Amniotic stem cell (primary cell): Measurements from ENCODE around the gene ZNF485.
"Not testable (repeated sequence)": the region's sequence is repeated elsewhere in the genome, so short reads cannot be mapped to it uniquely, and the experiment has no call there.

ENCODE experiments used
- DNase-seq: peaks from one replicate; lab custom pipeline; 2025; lab: John Stamatoyannopoulos, UW

Gene ZNF485

GRCh38 chr10:43605850-43606322, 352 bp upstream of the ZNF485 start:
- DNase-seq, result no peak

- no peak for DNase-seq
These were observed 948 bp downstream of the ZNF485 start for GRCh38 chr10:43607199-43607573.

- DNase-seq, result no peak
These were observed 4.4 kb downstream of the ZNF485 start for GRCh38 chr10:43610636-43611035.

- no peak for DNase-seq
These were observed 10.6 kb downstream of the ZNF485 start for GRCh38 chr10:43616697-43617370.

GRCh38 chr10:43619368-43619767, 13.1 kb downstream of the ZNF485 start:
- no peak for DNase-seq

- DNase-seq, result no peak
These were observed 15.8 kb downstream of the ZNF485 start for GRCh38 chr10:43622038-43622437.

DNA sequence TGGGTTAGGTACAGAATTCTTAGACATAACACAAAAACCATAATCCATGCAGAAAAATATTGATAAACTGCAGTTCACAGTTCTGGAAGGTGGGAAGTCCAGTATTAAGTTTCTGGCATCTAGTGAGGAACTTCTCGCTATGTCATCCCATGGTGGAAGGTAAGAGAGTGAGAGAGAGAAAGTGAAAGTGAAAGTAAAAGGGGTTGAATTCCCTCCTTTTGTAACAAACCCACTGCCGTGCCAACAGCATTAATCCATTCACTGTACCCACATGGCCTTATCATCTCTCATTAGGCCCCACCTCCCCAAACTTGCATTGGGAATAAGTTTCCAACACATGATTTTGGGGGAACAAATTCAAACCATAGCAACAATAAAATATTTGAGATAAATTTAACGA, 17.1 kb downstream of the ZNF485 start:
- no peak for DNase-seq

DNA sequence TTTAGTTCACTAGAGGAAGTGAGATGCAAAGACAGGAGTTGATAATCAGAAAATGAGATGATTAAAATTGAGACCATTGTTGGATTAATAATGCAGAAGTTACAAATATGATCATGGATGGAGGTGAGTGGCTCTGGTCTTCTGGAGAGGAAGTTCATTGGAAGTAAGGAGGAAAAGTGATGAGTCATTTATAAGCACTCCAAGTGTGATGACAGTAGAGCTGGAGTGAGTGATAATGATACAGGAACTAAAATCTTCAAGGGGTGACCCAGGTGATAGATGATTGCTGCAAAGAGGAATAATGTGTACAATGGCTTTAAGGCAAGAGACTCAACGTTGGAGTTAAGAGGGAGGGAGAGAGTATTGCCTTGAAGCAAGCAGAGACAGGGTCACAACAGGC, 21.7 kb downstream of the ZNF485 start:
- no peak for DNase-seq

DNA sequence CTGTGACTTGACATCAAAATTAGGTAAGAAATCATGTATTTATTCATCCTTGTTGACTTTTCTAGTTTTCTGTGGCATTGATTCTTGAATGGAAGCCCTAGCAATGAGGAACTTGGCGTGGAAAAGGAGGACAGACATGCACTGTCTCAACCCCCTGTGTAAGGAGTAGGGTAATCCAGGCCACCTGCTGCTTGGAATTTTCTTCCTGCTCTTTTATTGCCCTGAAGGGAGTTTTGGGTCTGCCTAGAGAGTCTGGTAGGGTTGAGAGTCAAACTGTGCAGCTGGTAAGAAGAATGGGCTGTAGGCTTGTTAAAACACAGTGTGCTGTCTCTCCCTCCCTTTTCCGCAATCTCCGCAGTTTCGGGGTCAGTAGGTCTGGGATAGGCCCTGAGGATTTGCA, 22.7 kb downstream of the ZNF485 start:
- DNase-seq, result no peak

DNA sequence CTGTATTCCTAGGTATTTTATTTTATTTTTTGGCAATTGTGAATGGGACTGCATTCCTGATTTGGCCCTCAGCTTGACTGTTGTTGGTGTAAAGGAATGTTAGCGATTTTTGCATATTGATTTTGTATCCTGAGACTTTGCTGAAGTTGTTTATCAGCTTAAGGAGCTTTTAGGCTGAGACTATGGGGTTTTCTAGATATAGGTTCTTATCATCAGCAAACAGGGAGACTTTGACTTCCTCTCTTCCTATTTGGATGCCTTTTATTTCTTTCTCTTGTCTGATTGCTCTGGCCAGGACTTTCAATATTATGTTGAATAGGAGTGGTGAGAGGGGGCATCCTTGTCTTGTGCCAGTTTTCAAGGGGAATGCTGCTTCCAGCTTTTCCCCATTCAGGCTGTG, 29.6 kb downstream of the ZNF485 start:
- not testable (repeated sequence) for DNase-seq

DNA sequence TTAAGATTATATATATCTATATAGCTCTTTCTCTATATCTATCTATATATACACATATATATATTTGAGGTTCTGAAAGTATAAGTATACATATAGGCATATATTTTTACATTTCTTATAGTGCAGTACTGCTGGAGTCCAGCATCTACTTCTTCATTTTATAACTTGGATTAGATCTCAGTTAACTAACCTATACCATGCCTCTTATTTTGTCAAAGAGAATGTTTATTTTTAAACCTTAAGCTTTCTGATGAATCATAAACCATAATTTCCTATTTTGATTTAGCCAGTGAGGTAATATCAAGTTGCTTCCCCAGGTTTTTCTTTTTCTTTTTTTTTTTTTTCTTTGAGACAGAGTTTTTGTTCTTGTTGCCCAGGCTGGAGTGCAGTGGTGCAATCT, 34.4 kb downstream of the ZNF485 start:
- no peak for DNase-seq

DNA sequence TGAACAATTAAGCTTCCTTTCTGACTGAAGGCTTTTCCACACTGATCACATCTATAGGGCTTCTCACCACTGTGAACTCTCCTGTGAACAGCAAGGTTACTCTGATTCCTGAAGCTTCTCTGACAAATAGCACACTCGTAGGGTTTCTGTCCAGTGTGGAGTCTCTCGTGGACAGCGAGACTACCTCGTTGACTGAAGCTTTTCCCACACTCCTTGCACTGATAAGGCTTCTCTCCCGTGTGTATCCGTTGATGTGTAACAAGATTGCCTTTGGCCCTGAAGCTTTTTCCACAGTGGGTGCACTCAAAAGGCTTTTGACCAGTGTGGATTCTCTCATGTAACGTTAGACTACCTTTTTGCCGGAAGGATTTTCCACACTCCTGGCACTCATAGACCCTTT, 38.0 kb downstream of the ZNF485 start:
- DNase-seq, result no peak

DNA sequence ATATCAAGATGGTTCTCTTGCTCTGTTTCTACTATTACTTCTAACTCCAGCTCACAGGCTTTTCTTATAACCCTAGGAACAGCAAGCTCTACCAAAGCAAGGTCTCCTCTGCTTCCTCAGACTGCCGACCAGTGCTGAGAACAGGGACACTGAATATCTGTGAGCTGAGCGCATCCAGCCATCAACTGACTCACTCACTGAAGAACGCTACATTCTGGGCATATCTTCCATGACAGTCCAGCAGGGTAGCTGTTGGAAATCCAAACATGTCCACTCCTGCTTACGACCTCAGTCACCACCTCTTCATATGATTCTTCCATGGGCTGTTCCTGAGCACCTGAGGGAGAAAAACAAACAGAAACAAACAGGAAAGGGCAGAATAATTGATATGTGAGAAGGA, 39.6 kb downstream of the ZNF485 start:
- DNase-seq, result no peak

GRCh38 chr10:43647576-43647975, 41.3 kb downstream of the ZNF485 start:
- DNase-seq, result no peak

- DNase-seq, result no peak
These were observed 41.8 kb downstream of the ZNF485 start for GRCh38 chr10:43648095-43648397.

GRCh38 chr10:43648398-43649184, 42.4 kb downstream of the ZNF485 start, which contains the start of gene ZNF32:
Gene ZNF32 (minus strand): TSS chr10:43648881. CDS start chr10:43646133, 2,748 bp downstream.
- DNase-seq, result peak; percentile 60

GRCh38 chr10:43649185-43649523, 42.9 kb downstream of the ZNF485 start:
- DNase-seq, result no peak

DNA sequence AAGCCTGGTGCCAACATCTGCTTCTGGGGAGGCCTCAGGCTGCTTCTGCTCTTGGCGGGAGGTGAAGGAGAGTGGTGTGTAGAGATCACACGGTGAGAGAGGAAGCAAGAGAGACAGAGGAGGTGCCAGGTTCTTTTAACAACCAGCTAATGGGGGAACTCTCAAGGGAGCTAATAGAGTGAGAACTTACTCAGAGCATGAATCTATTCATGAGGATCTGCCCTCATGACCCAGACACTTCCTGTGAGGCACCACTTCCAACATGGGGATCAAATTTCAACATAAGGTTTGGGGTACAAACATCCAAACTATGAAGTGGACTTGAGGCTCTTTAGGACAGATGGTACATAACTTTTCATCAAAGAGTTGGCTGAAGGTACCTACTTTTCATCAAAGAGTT, 47.5 kb downstream of the ZNF485 start:
- no peak for DNase-seq

- DNase-seq, result no peak
These were observed 49.1 kb downstream of the ZNF485 start for GRCh38 chr10:43655311-43655710.

DNA sequence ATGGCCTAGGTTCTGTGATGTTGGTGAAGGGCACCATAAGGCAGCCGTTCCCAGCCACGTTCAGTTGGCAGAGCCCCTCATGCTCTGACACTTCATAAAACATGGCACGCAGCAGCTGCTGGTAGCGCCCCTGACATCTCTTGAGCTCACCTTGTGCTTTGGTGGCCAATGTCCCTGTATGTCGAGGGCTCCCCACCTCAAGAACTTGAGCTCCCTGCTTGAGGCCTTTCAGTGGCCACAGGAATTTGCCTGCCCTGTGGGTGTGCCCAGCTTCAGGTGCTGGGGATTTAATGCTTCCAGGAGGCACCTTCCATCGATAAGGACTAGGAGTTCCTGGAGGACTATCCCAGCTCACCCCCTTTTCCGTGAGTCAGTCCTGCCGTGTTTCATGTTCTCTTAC, 52.0 kb downstream of the ZNF485 start:
- DNase-seq, result no peak

- DNase-seq, result no peak
These were observed 58.8 kb downstream of the ZNF485 start for GRCh38 chr10:43665054-43665453.

- DNase-seq, result no peak
These were observed 60.3 kb downstream of the ZNF485 start for GRCh38 chr10:43666552-43666951.

DNA sequence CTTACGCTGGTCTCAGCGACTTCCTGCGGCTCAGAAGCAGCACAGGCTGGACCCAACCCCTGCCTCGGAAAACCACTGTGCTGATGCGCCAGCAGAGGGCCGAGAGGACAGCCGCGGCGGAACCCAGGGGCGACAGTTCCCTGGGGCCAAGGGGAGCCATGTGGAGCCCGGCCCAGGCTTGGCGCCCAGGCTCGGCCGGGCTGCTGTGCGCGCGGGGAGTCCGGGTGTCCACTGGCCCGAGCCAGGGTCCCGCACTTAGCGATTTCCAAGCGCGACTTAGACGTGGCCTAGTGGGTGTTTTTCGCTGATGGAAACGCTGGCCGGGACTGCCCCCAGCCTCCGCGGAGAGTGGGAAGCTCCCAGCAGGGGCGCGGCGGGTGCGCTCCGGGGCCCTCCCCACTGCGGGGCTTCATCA, 61.1 kb downstream of the ZNF485 start:
- no peak for DNase-seq
